ENCODE results near the gene AP1B1. TPM values are rescaled to one million over a fixed set of nuclear protein-coding genes. Genes with fewer than 3 reads are reported as not detected.

The AP1B1 gene
- total and polyA plus RNA-seq, 2 of the 4 experiments (the other 2 are of a cell fraction), result 55.7 to 70.8 TPM

DNA sequence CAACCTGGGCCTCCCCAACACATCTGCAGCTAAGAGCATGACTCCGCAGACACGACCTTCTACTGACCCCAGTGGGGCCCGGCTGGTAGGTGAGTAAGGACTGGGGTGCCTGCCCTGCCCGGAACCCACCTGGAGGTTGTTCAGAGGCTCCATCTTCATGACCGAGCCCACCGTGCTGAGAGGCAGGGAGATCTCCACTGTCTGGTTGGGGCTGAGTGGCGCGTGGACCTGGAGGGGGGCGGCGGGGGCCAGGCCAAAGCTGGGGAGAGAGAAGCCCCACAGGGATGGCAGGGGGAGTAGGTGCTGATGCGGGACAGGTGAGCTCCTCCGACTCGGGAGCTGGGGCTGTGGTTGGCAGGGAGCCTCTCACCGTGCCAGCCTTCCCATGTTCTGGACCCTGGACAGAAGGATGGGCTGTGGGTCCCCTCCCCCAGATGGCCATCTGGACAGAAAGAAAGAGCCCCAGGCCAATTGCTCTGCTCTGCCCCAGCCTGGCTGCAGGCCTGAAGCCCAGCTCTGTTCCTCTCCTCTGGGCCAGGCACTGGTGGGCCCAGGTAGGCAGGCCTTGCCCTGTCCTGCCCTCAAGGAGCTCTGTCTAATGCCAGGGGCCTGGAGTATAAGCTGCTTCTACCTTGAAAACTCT, 56.6 kb downstream of the AP1B1 start:
- Histone ChIP-seq H2AK9ac (replicated peaks; ENCODE audit: low read depth, low read length, poor library complexity) (no peak overlapping the region), H4K5ac (ENCODE audit: low read depth, low read length) (no peak overlapping the region), H3K4me3 (ENCODE audit: insufficient read depth, low read depth, low read length) (no peak overlapping the region), H3K18ac (ENCODE audit: low read depth, low read length) (no peak overlapping the region), H3K4ac (ENCODE audit: low read depth, low read length) (no peak overlapping the region), H2BK120ac (ENCODE audit: low read depth, low read length) (no peak overlapping the region), H2AK5ac (ENCODE audit: low read depth, low read length) (no peak overlapping the region), H3K56ac (ENCODE audit: extremely low read depth, insufficient read depth, low read length) (no peak overlapping the region), H3K23ac (ENCODE audit: low read depth, low read length) (no peak overlapping the region), H2BK20ac (ENCODE audit: low read depth, low read length) (no peak overlapping the region), H2BK5ac (ENCODE audit: low read depth, low read length, poor library complexity, severe bottlenecking) (no peak overlapping the region), H3K4me1 (ENCODE audit: control insufficient read depth, insufficient read depth, low read length) (peaks cover 9% of the 10 kb centered on the region), H4K8ac (ENCODE audit: low read depth in 2 of 2, low read length in 2 of 2) (no peak overlapping the region), H3K9me3 (ENCODE audit: control insufficient read depth, insufficient read depth, low read length) (no peaks in the 10 kb centered on the region), H4K91ac (ENCODE audit: insufficient read depth, low read depth, low read length) (no peak overlapping the region), H3K4me2 (ENCODE audit: low read depth, low read length) (no peak overlapping the region), H3K27ac (ENCODE audit: insufficient read depth, low read length) (no peak overlapping the region), H3K36me3 (ENCODE audit: control insufficient read depth, insufficient read depth, low read length) (peaks cover 49% of the 10 kb centered on the region), H3K9me1 (ENCODE audit: insufficient read depth, low read length) (peaks cover 5% of the 10 kb centered on the region; the same call in 1 of the 2 replicates), H3K79me1 (ENCODE audit: low read depth in 1 of 2, low read length in 2 of 2) (peaks cover 0 to 3% of the 10 kb centered on the region in 2 experiments; a peak in 1 of 4 replicates), H2AFZ (replicated peaks; ENCODE audit: low read length, poor library complexity) (no peak overlapping the region), H3K14ac (replicated peaks; ENCODE audit: low read depth, low read length) (no peak overlapping the region), H2BK15ac (ENCODE audit: low read depth, low read length) (no peak overlapping the region), H3K27me3 (ENCODE audit: control insufficient read depth, insufficient read depth, low read length) (no peaks in the 10 kb centered on the region), H3K9ac (ENCODE audit: low read depth, low read length) (no peak overlapping the region), H4K20me1 (ENCODE audit: insufficient read depth, low read length) (no peaks in the 10 kb centered on the region; the same call in none of the 2 replicates)
- ChIA-PET CTCF (no interaction called here), POLR2A (ENCODE audit: unreplicated experiment) (no interaction called here)
- no peak for DNase-seq
- ATAC-seq (ENCODE audit: low read depth), result no peak
- no peak for TF ChIP-seq RCOR1 (IDR thresholded peaks at IDR 0.05; ENCODE audit: insufficient replicate concordance, low read length)
- no peak for TF ChIP-seq BHLHE40 (IDR thresholded peaks at IDR 0.05; ENCODE audit: low read depth, low read length)
- no peak for TF ChIP-seq POLR2A (IDR thresholded peaks at IDR 0.05; ENCODE audit: low read depth, low read length)
- TF ChIP-seq, protein P1, sequence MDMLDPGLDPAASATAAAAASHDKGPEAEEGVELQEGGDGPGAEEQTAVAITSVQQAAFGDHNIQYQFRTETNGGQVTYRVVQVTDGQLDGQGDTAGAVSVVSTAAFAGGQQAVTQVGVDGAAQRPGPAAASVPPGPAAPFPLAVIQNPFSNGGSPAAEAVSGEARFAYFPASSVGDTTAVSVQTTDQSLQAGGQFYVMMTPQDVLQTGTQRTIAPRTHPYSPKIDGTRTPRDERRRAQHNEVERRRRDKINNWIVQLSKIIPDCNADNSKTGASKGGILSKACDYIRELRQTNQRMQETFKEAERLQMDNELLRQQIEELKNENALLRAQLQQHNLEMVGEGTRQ (IDR thresholded peaks at IDR 0.05; ENCODE audit: low read depth, low read length), result no peak
- TF ChIP-seq NFE2L2 (IDR thresholded peaks at IDR 0.05; ENCODE audit: low read depth, low read length), result no peak
- no peak for TF ChIP-seq FOS (IDR thresholded peaks at IDR 0.05; ENCODE audit: low read depth, low read length)
- TF ChIP-seq CHD1 (IDR thresholded peaks at IDR 0.05; ENCODE audit: low read depth, low read length), result no peak
- TF ChIP-seq, protein P2, sequence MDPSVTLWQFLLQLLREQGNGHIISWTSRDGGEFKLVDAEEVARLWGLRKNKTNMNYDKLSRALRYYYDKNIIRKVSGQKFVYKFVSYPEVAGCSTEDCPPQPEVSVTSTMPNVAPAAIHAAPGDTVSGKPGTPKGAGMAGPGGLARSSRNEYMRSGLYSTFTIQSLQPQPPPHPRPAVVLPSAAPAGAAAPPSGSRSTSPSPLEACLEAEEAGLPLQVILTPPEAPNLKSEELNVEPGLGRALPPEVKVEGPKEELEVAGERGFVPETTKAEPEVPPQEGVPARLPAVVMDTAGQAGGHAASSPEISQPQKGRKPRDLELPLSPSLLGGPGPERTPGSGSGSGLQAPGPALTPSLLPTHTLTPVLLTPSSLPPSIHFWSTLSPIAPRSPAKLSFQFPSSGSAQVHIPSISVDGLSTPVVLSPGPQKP (IDR thresholded peaks at IDR 0.05; ENCODE audit: borderline replicate concordance, low read depth, low read length), result no peak
- no peak for TF ChIP-seq RAD21 (IDR thresholded peaks at IDR 0.05; ENCODE audit: low read length)
- TF ChIP-seq MXI1 (IDR thresholded peaks at IDR 0.05; ENCODE audit: borderline replicate concordance, low read depth, low read length), result no peak
- no peak for TF ChIP-seq CEBPB (IDR thresholded peaks at IDR 0.05; ENCODE audit: low read depth, low read length)
- TF ChIP-seq, protein P3, sequence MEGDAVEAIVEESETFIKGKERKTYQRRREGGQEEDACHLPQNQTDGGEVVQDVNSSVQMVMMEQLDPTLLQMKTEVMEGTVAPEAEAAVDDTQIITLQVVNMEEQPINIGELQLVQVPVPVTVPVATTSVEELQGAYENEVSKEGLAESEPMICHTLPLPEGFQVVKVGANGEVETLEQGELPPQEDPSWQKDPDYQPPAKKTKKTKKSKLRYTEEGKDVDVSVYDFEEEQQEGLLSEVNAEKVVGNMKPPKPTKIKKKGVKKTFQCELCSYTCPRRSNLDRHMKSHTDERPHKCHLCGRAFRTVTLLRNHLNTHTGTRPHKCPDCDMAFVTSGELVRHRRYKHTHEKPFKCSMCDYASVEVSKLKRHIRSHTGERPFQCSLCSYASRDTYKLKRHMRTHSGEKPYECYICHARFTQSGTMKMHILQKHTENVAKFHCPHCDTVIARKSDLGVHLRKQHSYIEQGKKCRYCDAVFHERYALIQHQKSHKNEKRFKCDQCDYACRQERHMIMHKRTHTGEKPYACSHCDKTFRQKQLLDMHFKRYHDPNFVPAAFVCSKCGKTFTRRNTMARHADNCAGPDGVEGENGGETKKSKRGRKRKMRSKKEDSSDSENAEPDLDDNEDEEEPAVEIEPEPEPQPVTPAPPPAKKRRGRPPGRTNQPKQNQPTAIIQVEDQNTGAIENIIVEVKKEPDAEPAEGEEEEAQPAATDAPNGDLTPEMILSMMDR (conservative IDR thresholded peaks at IDR 0.05; ENCODE audit: low read depth, low read length), result no peak
- no peak for TF ChIP-seq MAZ (IDR thresholded peaks at IDR 0.05; ENCODE audit: borderline replicate concordance, low read depth, low read length)
- no TSS peak for BruUV-seq (replicated peaks)
- in situ Hi-C loops (cut with MboI; ENCODE audit: low sequenced_read_pairs), result no loop called here
- intact Hi-C loops (cut with micrococcal nuclease), result no loop called here
- dilution Hi-C loops (cut with HindIII; ENCODE audit: low sequenced_read_pairs, unreplicated experiment), result no loop called here
- 88% methylated on average over 7 of the region's 14 CpGs; no CpG with 5 or more reads in 1 of the 2 experiments for WGBS, 2 experiments (ENCODE audit: extremely low coverage in 2 of 2, insufficient read length in 1 of 2)

All from IMR-90 (cell line).